WTC11 (cell line): ENCODE measurements around the gene CHRM1. TPM values are rescaled to one million over a fixed set of nuclear protein-coding genes. Genes with fewer than 3 reads are reported as not detected.

Source experiments
- ATAC-seq: fragments of 200-7000 bp; cut with Tn5 transposase; 2 replicates; pipeline ENCODE4 v1.10.0; 2021; ENCODE audit warnings: mild to moderate bottlenecking, moderate library complexity
- CTCF ChIA-PET: fragments of 300-600 bp; sonication (Branson Sonifier 250); formaldehyde crosslinking; loops from one replicate; lab custom pipeline; 2021; ENCODE audit warnings: antibody characterized with exemption; lab: Charles Lee
- POLR2A ChIA-PET: fragments of 350-600 bp; sonication (Branson Sonifier 250); formaldehyde crosslinking; loops from one replicate; lab custom pipeline; 2021; ENCODE audit warnings: antibody characterized with exemption; lab: Charles Lee
- DNase-seq: peaks from one replicate; pipeline ENCODE4 v3.0.0; 2021; ENCODE audit warnings: low spot score
- H3K27ac Mint-ChIP-seq: 2 replicates; pipeline ENCODE4 v1.8.0; 2021; ENCODE audit warnings: mixed read lengths
- H3K27me3 Mint-ChIP-seq: 2 replicates; pipeline ENCODE4 v1.8.0; 2021; ENCODE audit warnings: low read depth, mild to moderate bottlenecking, moderate library complexity, mixed read lengths
- H3K36me3 Mint-ChIP-seq: 2 replicates; pipeline ENCODE4 v1.8.0; 2021; ENCODE audit warnings: mixed read lengths
- H3K4me1 Mint-ChIP-seq: 2 replicates; pipeline ENCODE4 v1.8.0; 2022; ENCODE audit warnings: mixed read lengths
- H3K4me3 Mint-ChIP-seq: 2 replicates; pipeline ENCODE4 v1.8.0; 2021; ENCODE audit warnings: mild to moderate bottlenecking, moderate library complexity, mixed read lengths
- H3K9me3 Mint-ChIP-seq: 2 replicates; pipeline ENCODE4 v1.8.0; 2021; ENCODE audit warnings: mixed read lengths
- ATF1 ChIP-seq: sonication (generic); formaldehyde crosslinking; IDR thresholded peaks from 2 replicates; pipeline ENCODE4 v1.8.1; 2023; ENCODE audit warnings: mild to moderate bottlenecking, moderate library complexity, missing genetic modification reagents
- CTCF ChIP-seq: fragments of 200-600 bp; IDR thresholded peaks from 2 replicates; pipeline ENCODE4 v1.8.0; 2022; ENCODE audit warnings: antibody characterized with exemption
- EMX1 ChIP-seq: fragments of 250-450 bp; sonication (Bioruptor Pico); IDR thresholded peaks from 2 replicates; pipeline ENCODE4 v1.8.0; 2021; ENCODE audit warnings: mild to moderate bottlenecking
- IRF1 ChIP-seq: sonication (generic); formaldehyde crosslinking; IDR thresholded peaks from 2 replicates; pipeline ENCODE4 v1.8.0; 2023; ENCODE audit warnings: missing genetic modification reagents
- MLX ChIP-seq: sonication (generic); formaldehyde crosslinking; IDR thresholded peaks from 2 replicates; pipeline ENCODE4 v1.8.1; 2023; ENCODE audit warnings: mild to moderate bottlenecking, missing genetic modification reagents, moderate library complexity
- NR2C2 ChIP-seq: sonication (generic); formaldehyde crosslinking; IDR thresholded peaks from 2 replicates; pipeline ENCODE4 v1.8.0; 2022; ENCODE audit warnings: mild to moderate bottlenecking, missing genetic modification reagents
- PRDM15 ChIP-seq: sonication (generic); formaldehyde crosslinking; IDR thresholded peaks from 2 replicates; pipeline ENCODE4 v1.8.0; 2022; ENCODE audit warnings: missing genetic modification reagents
- PREB ChIP-seq: sonication (generic); formaldehyde crosslinking; IDR thresholded peaks from 2 replicates; pipeline ENCODE4 v1.8.1; 2022; ENCODE audit warnings: mild to moderate bottlenecking, missing genetic modification reagents, moderate library complexity, borderline replicate concordance
- RORB ChIP-seq: fragments of 250-450 bp; sonication (Bioruptor Pico); IDR thresholded peaks from 2 replicates; pipeline ENCODE4 v1.9.0; 2021; ENCODE audit warnings: mild to moderate bottlenecking
- ZNF121 ChIP-seq: sonication (generic); formaldehyde crosslinking; IDR thresholded peaks from 2 replicates; pipeline ENCODE4 v1.8.0; 2023; ENCODE audit warnings: missing genetic modification reagents
- ZNF281 ChIP-seq: sonication (generic); formaldehyde crosslinking; IDR thresholded peaks from 2 replicates; pipeline ENCODE4 v1.8.0; 2023; ENCODE audit warnings: mild to moderate bottlenecking, missing genetic modification reagents
- total RNA-seq: library from RNA; stranded (reverse); gene quantifications from 3 replicates; pipeline ENCODE4 v1.2.3, GENCODE V29; 2021

CHRM1 gene
- total RNA-seq, 1 experiment from 2014 or later = not detected

- no peak for TF ChIP-seq IRF1 (CRISPR knock-in tag)
- no peak for TF ChIP-seq ATF1
Measured at GRCh38 chr11:62875698-62876478, 45.3 kb downstream of the CHRM1 start (continued).

GRCh38 chr11:62874851-62875250 is 46.3 kb downstream of the CHRM1 start:
- peaks cover 40% of the 10 kb centered on the region for H3K36me3 Mint-ChIP-seq
- POLR2A ChIA-PET = interaction anchor here (0.6 to 1.1 kb wide), 2 partner anchors 18 to 867 kb away, joined by 3 read pairs; no protein-coding TSS in a partner anchor
- CTCF ChIA-PET = interaction anchor here (0.9 to 1.1 kb wide), 2 partner anchors 9 to 88 kb away, joined by 3 read pairs; no protein-coding TSS in a partner anchor
- no peaks in the 10 kb centered on the region for H3K9me3 Mint-ChIP-seq
- peaks cover 15% of the 10 kb centered on the region for H3K4me1 Mint-ChIP-seq
- DNase-seq (no peak), ATAC-seq (no peak)
- H3K27me3 Mint-ChIP-seq = no peaks in the 10 kb centered on the region
- no peak for TF ChIP-seq ZNF281
- no peak for TF ChIP-seq MLX (CRISPR knock-in tag)
- no peak for TF ChIP-seq EMX1 (CRISPR knock-in tag)
- no peak for TF ChIP-seq CTCF
- TF ChIP-seq PREB (CRISPR knock-in tag) = no peak
- TF ChIP-seq ZNF121 (CRISPR knock-in tag) = no peak
- no peak for TF ChIP-seq NR2C2 (CRISPR knock-in tag)
- no peak for TF ChIP-seq RORB (CRISPR knock-in tag)
- no peak for TF ChIP-seq PRDM15
- TF ChIP-seq, all 79 proteins: peak for 0
- no peak overlapping the region for H3K4me3 Mint-ChIP-seq
- peak overlapping the region; percentile 32; the same call in 1 of the 2 replicates for H3K27ac Mint-ChIP-seq
